OCI-LY1 (cell line): ENCODE data around the gene CNIH4.

Experiments used
- CTCF ChIP-seq: fragments of 200-600 bp; sonication (generic), shearing (Covaris generic); IDR thresholded peaks from 2 replicates; pipeline ENCODE4 v1.5.1; 2017; ENCODE audit warnings: mild to moderate bottlenecking, antibody characterized with exemption, low read length, moderate library complexity, mixed read lengths
- EZH2 ChIP-seq: fragments of 200-600 bp; sonication (generic), shearing (Covaris generic); IDR thresholded peaks from 2 replicates; pipeline ENCODE4 v1.8.0; 2017; ENCODE audit warnings: borderline replicate concordance, mixed run types, mild to moderate bottlenecking, antibody characterized with exemption, low read length, moderate library complexity, mixed read lengths

- TF ChIP-seq CTCF = no peak
- TF ChIP-seq EZH2 = no peak
Observed at GRCh38 chr1:224321706-224322105, 35.0 kb upstream of the CNIH4 start.
